IMR-90 (cell line): Measurements from ENCODE around the gene MRPS5. TPM values are rescaled to one million over a fixed set of nuclear protein-coding genes. Genes with fewer than 3 reads are reported as not detected.

Source experiments
- ATAC-seq: fragments of 200-7000 bp; cut with Tn5 transposase; 2 replicates; pipeline ENCODE4 v1.9.1; 2020; ENCODE audit warnings: low read depth, mild to moderate bottlenecking, moderate library complexity
- BruUV-seq: library from RNA; stranded (reverse); fragments of 400-500 nt; replicated peaks from 2 replicates; lab custom pipeline; 2021; lab: Mats Ljungman, UMichigan
- CTCF ChIA-PET: fragments of 300-600 bp; formaldehyde crosslinking; extraction: SDS; loops from one replicate; lab custom pipeline; 2021; ENCODE audit warnings: antibody characterized with exemption; lab: Yijun Ruan, JAX
- POLR2A ChIA-PET: fragments of 300-600 bp; sonication (Branson Sonifier 250); formaldehyde crosslinking; loops from one replicate; lab custom pipeline; 2022; ENCODE audit warnings: antibody characterized with exemption; ENCODE audit not compliant: unreplicated experiment; lab: Charles Lee
- DNase-seq: peaks from one replicate; pipeline ENCODE4 v3.0.0; 2013
- H2AFZ ChIP-seq: replicated peaks from 2 replicates; pipeline ENCODE3; 2013; ENCODE audit warnings: low read length, mild to moderate bottlenecking; ENCODE audit not compliant: poor library complexity
- H2AK5ac ChIP-seq: 2 replicates; pipeline ENCODE4 v1.6.1; 2013; ENCODE audit warnings: low read depth, low read length, inconsistent platforms
- H2AK9ac ChIP-seq: replicated peaks from 2 replicates; pipeline ENCODE3; 2013; ENCODE audit warnings: mild to moderate bottlenecking, low read depth, low read length, moderate library complexity; ENCODE audit not compliant: poor library complexity
- H2BK120ac ChIP-seq: 2 replicates; pipeline ENCODE4 v1.6.1; 2013; ENCODE audit warnings: low read depth, low read length, inconsistent platforms
- H2BK15ac ChIP-seq: 3 replicates; pipeline ENCODE4 v1.6.1; 2013; ENCODE audit warnings: low read depth, low read length, inconsistent platforms
- H2BK20ac ChIP-seq: 2 replicates; pipeline ENCODE4 v1.6.1; 2013; ENCODE audit warnings: low read depth, mild to moderate bottlenecking, inconsistent platforms, low read length, moderate library complexity
- H2BK5ac ChIP-seq: 2 replicates; pipeline ENCODE4 v1.6.1; 2013; ENCODE audit warnings: mild to moderate bottlenecking, low read depth, low read length, inconsistent platforms; ENCODE audit not compliant: poor library complexity, severe bottlenecking
- H3K14ac ChIP-seq: replicated peaks from 2 replicates; pipeline ENCODE4 v1.6.1; 2013; ENCODE audit warnings: low read depth, low read length, inconsistent platforms
- H3K18ac ChIP-seq: 2 replicates; pipeline ENCODE4 v1.6.1; 2013; ENCODE audit warnings: low read depth, low read length, control low read depth
- H3K23ac ChIP-seq: 2 replicates; pipeline ENCODE4 v1.6.1; 2013; ENCODE audit warnings: low read depth, low read length, inconsistent platforms
- H3K27ac ChIP-seq: 2 replicates; pipeline ENCODE4 v1.5.1; 2013; ENCODE audit warnings: mild to moderate bottlenecking, control low read depth, low read length; ENCODE audit not compliant: insufficient read depth
- H3K27me3 ChIP-seq: 2 replicates; pipeline ENCODE4 v1.6.1; 2013; ENCODE audit warnings: low read length; ENCODE audit not compliant: control insufficient read depth, insufficient read depth
- H3K36me3 ChIP-seq: 2 replicates; pipeline ENCODE4 v1.6.1; 2013; ENCODE audit warnings: low read length, mixed read lengths; ENCODE audit not compliant: control insufficient read depth, insufficient read depth
- H3K4ac ChIP-seq: 2 replicates; pipeline ENCODE4 v1.6.1; 2013; ENCODE audit warnings: low read depth, low read length, inconsistent platforms
- H3K4me1 ChIP-seq: 2 replicates; pipeline ENCODE4 v1.6.1; 2013; ENCODE audit warnings: low read length, mixed read lengths; ENCODE audit not compliant: control insufficient read depth, insufficient read depth
- H3K4me2 ChIP-seq: 2 replicates; pipeline ENCODE4 v1.6.1; 2013; ENCODE audit warnings: low read depth, mild to moderate bottlenecking, control low read depth, low read length, moderate library complexity
- H3K4me3 ChIP-seq: 2 replicates; pipeline ENCODE4 v1.5.1; 2013; ENCODE audit warnings: low read depth, mild to moderate bottlenecking, control low read depth, low read length, moderate library complexity; ENCODE audit not compliant: insufficient read depth
- H3K56ac ChIP-seq: 2 replicates; pipeline ENCODE4 v1.6.1; 2013; ENCODE audit warnings: low read length, inconsistent platforms; ENCODE audit not compliant: insufficient read depth; ENCODE audit errors: extremely low read depth
- H3K79me1 ChIP-seq, 2 experiments: 2 replicates each; pipeline ENCODE4 v1.6.1; 2013; ENCODE audit warnings: low read length in 2 of 2, inconsistent platforms in 1 of 2, low read depth in 1 of 2
- H3K9ac ChIP-seq: 2 replicates; pipeline ENCODE4 v1.6.1; 2013; ENCODE audit warnings: low read depth, low read length, control low read depth
- H3K9me1 ChIP-seq: 2 replicates; pipeline ENCODE4 v1.6.1; 2013; ENCODE audit warnings: low read length, inconsistent platforms; ENCODE audit not compliant: insufficient read depth
- H3K9me3 ChIP-seq: 2 replicates; pipeline ENCODE4 v1.6.1; 2013; ENCODE audit warnings: low read length; ENCODE audit not compliant: control insufficient read depth, insufficient read depth
- H4K20me1 ChIP-seq: 2 replicates; pipeline ENCODE4 v1.6.1; 2013; ENCODE audit warnings: low read length, inconsistent platforms; ENCODE audit not compliant: insufficient read depth
- H4K5ac ChIP-seq: 2 replicates; pipeline ENCODE4 v1.6.1; 2013; ENCODE audit warnings: mild to moderate bottlenecking, low read depth, low read length, control low read depth
- H4K8ac ChIP-seq, 2 experiments: 2 replicates each; pipeline ENCODE4 v1.6.1; 2013; ENCODE audit warnings: low read depth in 2 of 2, low read length in 2 of 2, control low read depth in 1 of 2, inconsistent platforms in 1 of 2
- H4K91ac ChIP-seq: 2 replicates; pipeline ENCODE4 v1.6.1; 2013; ENCODE audit warnings: low read depth, low read length, inconsistent platforms; ENCODE audit not compliant: insufficient read depth
- BHLHE40 ChIP-seq: fragments of 150-350 bp; IDR thresholded peaks from 2 replicates; pipeline ENCODE4 v1.6.1; 2016; ENCODE audit warnings: mild to moderate bottlenecking, low read depth, low read length
- CEBPB ChIP-seq: IDR thresholded peaks from 2 replicates; pipeline ENCODE4 v1.6.1; 2012; ENCODE audit warnings: low read depth, low read length, improper control_type of control experiment
- CHD1 ChIP-seq: IDR thresholded peaks from 2 replicates; pipeline ENCODE4 v1.6.1; 2012; ENCODE audit warnings: low read depth, low read length, improper control_type of control experiment
- FOS ChIP-seq: fragments of 150-350 bp; IDR thresholded peaks from 2 replicates; pipeline ENCODE4 v1.6.1; 2016; ENCODE audit warnings: low read depth, low read length
- MAFK ChIP-seq: IDR thresholded peaks from 2 replicates; pipeline ENCODE4 v1.6.1; 2012; ENCODE audit warnings: low read depth, low read length, improper control_type of control experiment
- MAZ ChIP-seq: IDR thresholded peaks from 2 replicates; pipeline ENCODE4 v1.6.1; 2012; ENCODE audit warnings: low read depth, mild to moderate bottlenecking, low read length, improper control_type of control experiment, moderate library complexity, borderline replicate concordance
- MXI1 ChIP-seq: IDR thresholded peaks from 2 replicates; pipeline ENCODE4 v1.6.1; 2012; ENCODE audit warnings: low read depth, mild to moderate bottlenecking, low read length, moderate library complexity, borderline replicate concordance
- NFE2L2 ChIP-seq: fragments of 150-350 bp; IDR thresholded peaks from 2 replicates; pipeline ENCODE4 v1.6.1; 2016; ENCODE audit warnings: low read depth, mild to moderate bottlenecking, low read length
- POLR2A ChIP-seq: IDR thresholded peaks from 2 replicates; pipeline ENCODE4 v1.6.1; 2012; ENCODE audit warnings: mild to moderate bottlenecking, low read depth, low read length
- RAD21 ChIP-seq: IDR thresholded peaks from 2 replicates; pipeline ENCODE4 v1.6.1; 2012; ENCODE audit warnings: low read length, improper control_type of control experiment
- RCOR1 ChIP-seq: IDR thresholded peaks from 2 replicates; pipeline ENCODE4 v1.6.1; 2012; ENCODE audit warnings: mild to moderate bottlenecking, low read length, improper control_type of control experiment; ENCODE audit not compliant: insufficient replicate concordance
- RFX5 ChIP-seq: IDR thresholded peaks from 2 replicates; pipeline ENCODE4 v1.8.0; 2012; ENCODE audit warnings: low read depth, mild to moderate bottlenecking, low read length, moderate library complexity
- SMC3 ChIP-seq: fragments of 150-350 bp; IDR thresholded peaks from 2 replicates; pipeline ENCODE4 v1.6.1; 2016; ENCODE audit warnings: low read depth, mild to moderate bottlenecking, antibody characterized with exemption, low read length, moderate library complexity
- dilution Hi-C: fragments of 300-500 bp; cut with HindIII; formaldehyde crosslinking; loops from one replicate; pipeline ENCODE4 v1.14.3; 2018; ENCODE audit warnings: low sequenced_read_pairs; ENCODE audit not compliant: unreplicated experiment
- in situ Hi-C: fragments of 300-500 bp; cut with MboI; formaldehyde crosslinking; loops from 3 replicates; pipeline ENCODE4 v1.14.3; 2019; ENCODE audit warnings: low sequenced_read_pairs, inconsistent platforms, mixed read lengths
- intact Hi-C: fragments of 100-400 bp; cut with micrococcal nuclease; formaldehyde crosslinking; loops from 2 replicates; pipeline ENCODE4 v1.10.0; 2022
- polyA plus RNA-seq, 3 experiments: library from polyadenylated mRNA; depleted of rRNA; stranded (reverse); fragments of >200 nt; gene quantifications; 2 replicates each; pipeline ENCODE4 v1.2.3, GENCODE V29; 2012; ENCODE audit warnings: low replicate concordance in 1 of 3
- total RNA-seq: library from RNA; depleted of rRNA; stranded (reverse); fragments of >200 nt; gene quantifications from 2 replicates; pipeline ENCODE4 v1.2.3, GENCODE V29; 2012
- TF ChIP-seq, protein P1 (sequence below): fragments of 150-350 bp; IDR thresholded peaks from 2 replicates; pipeline ENCODE4 v1.6.1; 2017; ENCODE audit warnings: mild to moderate bottlenecking, antibody characterized with exemption, low read length, low read depth
- TF ChIP-seq, protein P2 (sequence below): fragments of 150-350 bp; IDR thresholded peaks from 2 replicates; pipeline ENCODE4 v1.6.1; 2016; ENCODE audit warnings: low read depth, mild to moderate bottlenecking, low read length, moderate library complexity, borderline replicate concordance
- TF ChIP-seq, protein P3 (sequence below): conservative IDR thresholded peaks from 2 replicates; pipeline ENCODE4 v1.5.1; 2012; ENCODE audit warnings: mild to moderate bottlenecking, low read depth, low read length, improper control_type of control experiment

The MRPS5 gene
- total and polyA plus RNA-seq, 2 of the 4 experiments (the other 2 are of a cell fraction), result 27.6 to 44.1 TPM

DNA sequence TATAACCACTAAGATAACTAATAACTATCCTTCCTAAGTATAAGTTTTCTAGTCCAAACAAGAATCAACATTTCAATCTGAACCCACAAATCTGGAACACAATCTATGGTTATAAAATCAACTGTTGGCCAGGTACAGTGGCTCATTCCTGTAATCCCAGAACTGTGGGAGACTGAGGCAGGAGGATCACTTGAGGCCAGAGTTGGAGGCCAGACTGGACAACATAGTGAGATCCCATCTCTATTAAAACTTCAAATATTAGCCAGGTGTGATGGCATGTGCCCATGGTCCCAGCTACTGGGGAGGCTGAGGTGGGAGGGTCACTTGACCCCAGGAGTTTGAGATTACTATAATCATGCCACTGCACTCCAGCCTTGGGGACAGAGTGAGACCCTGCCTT, 11.2 kb downstream of the MRPS5 start:
- in situ Hi-C loops (no loop called here), intact Hi-C loops (no loop called here), dilution Hi-C loops (no loop called here)
- no peak overlapping the region for H4K8ac ChIP-seq
- peaks cover 50% of the 10 kb centered on the region for H3K36me3 ChIP-seq
- H2BK120ac ChIP-seq, result no peak overlapping the region
- no peak overlapping the region for H3K56ac ChIP-seq
- no peak overlapping the region for H3K27ac ChIP-seq
- CTCF ChIA-PET, result no interaction called here
- no peak overlapping the region for H2AFZ ChIP-seq
- ATAC-seq (no peak), DNase-seq (no peak)
- H4K20me1 ChIP-seq, result 0 out of 2 replicates have a peak, but pooled peaks cover 2% of the 10 kb centered on the region
- no peaks in the 10 kb centered on the region for H3K27me3 ChIP-seq
- TF ChIP-seq, protein P1, sequence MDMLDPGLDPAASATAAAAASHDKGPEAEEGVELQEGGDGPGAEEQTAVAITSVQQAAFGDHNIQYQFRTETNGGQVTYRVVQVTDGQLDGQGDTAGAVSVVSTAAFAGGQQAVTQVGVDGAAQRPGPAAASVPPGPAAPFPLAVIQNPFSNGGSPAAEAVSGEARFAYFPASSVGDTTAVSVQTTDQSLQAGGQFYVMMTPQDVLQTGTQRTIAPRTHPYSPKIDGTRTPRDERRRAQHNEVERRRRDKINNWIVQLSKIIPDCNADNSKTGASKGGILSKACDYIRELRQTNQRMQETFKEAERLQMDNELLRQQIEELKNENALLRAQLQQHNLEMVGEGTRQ, result no peak
- TF ChIP-seq RCOR1 (no peak), MAFK (no peak), NFE2L2 (no peak), SMC3 (no peak), MAZ (no peak), BHLHE40 (no peak), RAD21 (no peak), CEBPB (no peak), FOS (no peak), CHD1 (no peak), MXI1 (no peak), RFX5 (no peak), POLR2A (no peak)
- TF ChIP-seq, protein P2, sequence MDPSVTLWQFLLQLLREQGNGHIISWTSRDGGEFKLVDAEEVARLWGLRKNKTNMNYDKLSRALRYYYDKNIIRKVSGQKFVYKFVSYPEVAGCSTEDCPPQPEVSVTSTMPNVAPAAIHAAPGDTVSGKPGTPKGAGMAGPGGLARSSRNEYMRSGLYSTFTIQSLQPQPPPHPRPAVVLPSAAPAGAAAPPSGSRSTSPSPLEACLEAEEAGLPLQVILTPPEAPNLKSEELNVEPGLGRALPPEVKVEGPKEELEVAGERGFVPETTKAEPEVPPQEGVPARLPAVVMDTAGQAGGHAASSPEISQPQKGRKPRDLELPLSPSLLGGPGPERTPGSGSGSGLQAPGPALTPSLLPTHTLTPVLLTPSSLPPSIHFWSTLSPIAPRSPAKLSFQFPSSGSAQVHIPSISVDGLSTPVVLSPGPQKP, result no peak
- TF ChIP-seq, protein P3, sequence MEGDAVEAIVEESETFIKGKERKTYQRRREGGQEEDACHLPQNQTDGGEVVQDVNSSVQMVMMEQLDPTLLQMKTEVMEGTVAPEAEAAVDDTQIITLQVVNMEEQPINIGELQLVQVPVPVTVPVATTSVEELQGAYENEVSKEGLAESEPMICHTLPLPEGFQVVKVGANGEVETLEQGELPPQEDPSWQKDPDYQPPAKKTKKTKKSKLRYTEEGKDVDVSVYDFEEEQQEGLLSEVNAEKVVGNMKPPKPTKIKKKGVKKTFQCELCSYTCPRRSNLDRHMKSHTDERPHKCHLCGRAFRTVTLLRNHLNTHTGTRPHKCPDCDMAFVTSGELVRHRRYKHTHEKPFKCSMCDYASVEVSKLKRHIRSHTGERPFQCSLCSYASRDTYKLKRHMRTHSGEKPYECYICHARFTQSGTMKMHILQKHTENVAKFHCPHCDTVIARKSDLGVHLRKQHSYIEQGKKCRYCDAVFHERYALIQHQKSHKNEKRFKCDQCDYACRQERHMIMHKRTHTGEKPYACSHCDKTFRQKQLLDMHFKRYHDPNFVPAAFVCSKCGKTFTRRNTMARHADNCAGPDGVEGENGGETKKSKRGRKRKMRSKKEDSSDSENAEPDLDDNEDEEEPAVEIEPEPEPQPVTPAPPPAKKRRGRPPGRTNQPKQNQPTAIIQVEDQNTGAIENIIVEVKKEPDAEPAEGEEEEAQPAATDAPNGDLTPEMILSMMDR, result no peak
- no peak overlapping the region for H3K18ac ChIP-seq
- H3K23ac ChIP-seq, result no peak overlapping the region
- no peak overlapping the region for H2BK15ac ChIP-seq
- H3K79me1 ChIP-seq, result peaks cover 10 to 15% of the 10 kb centered on the region in 2 experiments
- H3K14ac ChIP-seq, result no peak overlapping the region
- H2AK5ac ChIP-seq, result no peak overlapping the region
- H2BK20ac ChIP-seq, result no peak overlapping the region
- no peak overlapping the region for H2BK5ac ChIP-seq
- no peak overlapping the region for H2AK9ac ChIP-seq
- no peak overlapping the region for H4K5ac ChIP-seq
- no peaks in the 10 kb centered on the region for H3K4me1 ChIP-seq
- no peak overlapping the region for H4K91ac ChIP-seq
- POLR2A ChIA-PET, result no interaction called here
- H3K4me2 ChIP-seq, result no peak overlapping the region
- no peak overlapping the region for H3K9ac ChIP-seq
- no peaks in the 10 kb centered on the region for H3K9me1 ChIP-seq
- no TSS peak for BruUV-seq
- H3K9me3 ChIP-seq, result no peaks in the 10 kb centered on the region
- no peak overlapping the region for H3K4me3 ChIP-seq
- H3K4ac ChIP-seq, result no peak overlapping the region
